ENCODE results near the gene ALPK3. TPM values are rescaled to one million over a fixed set of nuclear protein-coding genes. Genes with fewer than 3 reads are reported as not detected.
"Not testable (repeated sequence)": the region's sequence is repeated elsewhere in the genome, so short reads cannot be mapped to it uniquely, and the experiment has no call there.

ALPK3 gene
- total and polyA plus RNA-seq, 2 donors (not counting 3 experiments of a cell fraction or from before 2014, with no cell fraction given): 18.4 to 36.2 TPM

DNA sequence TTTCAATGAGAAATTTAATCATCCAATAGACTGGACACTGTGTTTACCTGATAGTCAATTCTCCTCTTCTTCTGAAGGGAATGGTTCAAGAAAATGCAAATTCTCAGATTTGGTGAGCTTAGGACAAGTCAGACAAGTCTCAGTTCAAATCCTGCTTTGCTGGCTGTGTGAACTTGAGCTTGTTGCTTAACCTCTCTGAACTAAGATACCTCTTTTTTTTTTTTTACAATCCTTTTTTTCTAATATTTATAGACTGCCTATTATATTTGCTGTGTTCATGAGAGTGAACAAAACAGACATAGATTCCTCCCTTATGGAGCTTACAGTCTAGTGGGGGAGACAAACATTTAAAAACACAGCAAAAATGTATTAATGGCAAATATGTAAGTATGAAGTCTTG is 59.1 kb downstream of the ALPK3 start:
- H3K9me3 ChIP-seq (replicated peaks; ENCODE audit: control insufficient read depth, insufficient read depth, low read length): no peaks in the 10 kb centered on the region

DNA sequence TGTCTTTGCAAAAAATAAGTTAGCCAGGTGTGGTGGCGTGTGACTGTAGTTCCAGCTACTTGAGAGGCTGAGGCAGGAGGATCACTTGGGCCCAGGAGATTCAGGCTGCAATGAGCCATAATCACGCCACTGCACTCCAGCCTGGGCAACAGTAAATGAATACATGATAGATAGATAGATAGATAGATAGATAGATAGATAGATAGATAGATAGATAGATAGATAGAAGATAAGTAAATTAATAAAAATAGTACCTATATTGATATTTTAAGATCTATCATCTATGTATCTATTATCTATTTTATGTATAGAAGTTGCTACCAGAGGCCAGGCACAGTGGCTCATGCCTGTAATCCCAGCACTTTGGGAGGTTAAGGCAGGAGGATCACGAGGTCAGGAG is 60.5 kb downstream of the ALPK3 start:
- H3K4me3 ChIP-seq (replicated peaks in 1 of 3; ENCODE audit: insufficient read depth in 1 of 3, low read depth in 1 of 3, low read length in 3 of 3); DNase-seq (ENCODE audit: low read depth, low spot score); H3K79me2 ChIP-seq (ENCODE audit: control insufficient read depth, insufficient read depth, low read length); H3K27ac ChIP-seq (ENCODE audit: insufficient read depth, low read depth, low read length); H3K27me3 ChIP-seq (ENCODE audit: control insufficient read depth in 2 of 2, insufficient read depth in 2 of 2, low read length in 2 of 2); H3K36me3 ChIP-seq (ENCODE audit: control insufficient read depth in 2 of 2, extremely low read depth in 1 of 2, insufficient read depth in 2 of 2, low read length in 2 of 2); H3K9me1 ChIP-seq (replicated peaks; ENCODE audit: control insufficient read depth, extremely low read depth, insufficient read depth, low read length); FAIRE-seq; H3K9me3 ChIP-seq (replicated peaks; ENCODE audit: control insufficient read depth, insufficient read depth, low read length); H2AFZ ChIP-seq (ENCODE audit: low read depth, low read length); H3K4me1 ChIP-seq (ENCODE audit: control insufficient read depth, extremely low read depth, insufficient read depth, low read length); BruUV-seq (replicated peaks); H3K4me2 ChIP-seq (ENCODE audit: insufficient read depth, low read length); H4K20me1 ChIP-seq (replicated peaks; ENCODE audit: control insufficient read depth, extremely low read depth, insufficient read depth, low read length); H3K9ac ChIP-seq (replicated peaks; ENCODE audit: extremely low read depth, insufficient read depth, low read length); dilution Hi-C loops (cut with MboI; ENCODE audit: extremely low pct_ligation_motif_present, low sequenced_read_pairs): not testable (repeated sequence)
- intact Hi-C loops (cut with micrococcal nuclease): loop anchor here (1.0 to 5.0 kb wide), 5 partner anchors 35 to 289 kb away; partner anchors contain the start of gene WDR73
- ChIA-PET POLR2A (interaction anchor here (0.7 kb wide), 1 partner anchor 35 kb away, joined by 5 read pairs; no protein-coding TSS in a partner anchor), CTCF (interaction anchor here (0.8 to 2.7 kb wide), 19 partner anchors 8 to 307 kb away, joined by 3 to 22 read pairs (median 6); partner anchors contain the start of gene WDR73)

More for the DNA sequence above, 59.1 kb downstream of the ALPK3 start:
- DNase-seq (ENCODE audit: low read depth, low spot score) (no peak), FAIRE-seq (no peak)
- Histone ChIP-seq H3K4me2 (ENCODE audit: insufficient read depth, low read length) (no peak overlapping the region), H3K27ac (ENCODE audit: insufficient read depth, low read depth, low read length) (no peak overlapping the region), H3K36me3 (ENCODE audit: control insufficient read depth in 2 of 2, extremely low read depth in 1 of 2, insufficient read depth in 2 of 2, low read length in 2 of 2) (no peaks in the 10 kb centered on the region), H2AFZ (ENCODE audit: low read depth, low read length) (no peak overlapping the region), H3K4me3 (replicated peaks in 1 of 3; ENCODE audit: insufficient read depth in 1 of 3, low read depth in 1 of 3, low read length in 3 of 3) (no peak overlapping the region), H3K9ac (replicated peaks; ENCODE audit: extremely low read depth, insufficient read depth, low read length) (no peak overlapping the region), H3K4me1 (ENCODE audit: control insufficient read depth, extremely low read depth, insufficient read depth, low read length) (no peaks in the 10 kb centered on the region), H3K27me3 (ENCODE audit: control insufficient read depth in 2 of 2, insufficient read depth in 2 of 2, low read length in 2 of 2) (no peaks in the 10 kb centered on the region), H3K9me1 (replicated peaks; ENCODE audit: control insufficient read depth, extremely low read depth, insufficient read depth, low read length) (no peaks in the 10 kb centered on the region), H4K20me1 (replicated peaks; ENCODE audit: control insufficient read depth, extremely low read depth, insufficient read depth, low read length) (no peaks in the 10 kb centered on the region), H3K79me2 (ENCODE audit: control insufficient read depth, insufficient read depth, low read length) (no peaks in the 10 kb centered on the region)
- dilution Hi-C loops (cut with MboI; ENCODE audit: extremely low pct_ligation_motif_present, low sequenced_read_pairs) (no loop called here), intact Hi-C loops (cut with micrococcal nuclease) (loop anchor here (5.0 kb wide), 1 partner anchor 36 kb away; no protein-coding TSS in a partner anchor)
- no TSS peak for BruUV-seq (replicated peaks)
- CTCF ChIA-PET: interaction anchor here (1.7 to 2.7 kb wide), 3 partner anchors 11 to 52 kb away, joined by 8 to 11 read pairs (median 11); no protein-coding TSS in a partner anchor
- POLR2A ChIA-PET: no interaction called here
- TF ChIP-seq CTCF (IDR thresholded peaks at IDR 0.05; ENCODE audit: extremely low read depth in 1 of 2, insufficient read depth in 1 of 2, low read depth in 1 of 2, low read length in 2 of 2) (no peak), MAX (IDR thresholded peaks at IDR 0.05; ENCODE audit: insufficient read depth, insufficient read length) (no peak), EZH2 (IDR thresholded peaks at IDR 0.05; ENCODE audit: borderline replicate concordance, low read depth, low read length, severe bottlenecking) (no peak)

Measured in endothelial cell of umbilical vein (primary cell).